OCI-M2 (cell line): ENCODE results near the gene SLC39A6.
"Not testable (repeated sequence)": the region's sequence is repeated elsewhere in the genome, so short reads cannot be mapped to it uniquely, and the experiment has no call there.

Experiments
- DNase-seq: peaks from one replicate; lab custom pipeline; 2025; ENCODE audit not compliant: unreplicated experiment; lab: John Stamatoyannopoulos, UW

The SLC39A6 gene

DNA sequence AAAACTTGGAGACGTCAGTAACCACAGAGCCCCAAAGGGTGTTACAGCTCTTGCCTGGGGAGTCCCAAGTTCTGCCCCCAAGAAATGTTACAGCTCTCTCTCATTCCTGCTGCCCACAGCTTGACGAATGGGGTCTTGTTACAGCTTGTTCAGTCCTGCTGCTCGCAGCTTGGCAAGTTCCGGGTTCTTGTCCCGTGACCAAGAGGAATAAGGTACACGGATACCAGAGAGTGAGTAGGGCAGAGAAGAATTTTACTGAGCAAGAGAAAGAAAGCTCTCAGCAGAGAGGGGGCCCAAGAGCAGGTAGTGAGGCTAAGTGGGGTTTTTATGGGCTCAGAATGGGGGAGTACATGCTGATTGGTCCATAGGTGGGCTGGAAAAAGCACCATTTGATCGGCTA is 27.2 kb downstream of the SLC39A6 start:
- no peak for DNase-seq

DNA sequence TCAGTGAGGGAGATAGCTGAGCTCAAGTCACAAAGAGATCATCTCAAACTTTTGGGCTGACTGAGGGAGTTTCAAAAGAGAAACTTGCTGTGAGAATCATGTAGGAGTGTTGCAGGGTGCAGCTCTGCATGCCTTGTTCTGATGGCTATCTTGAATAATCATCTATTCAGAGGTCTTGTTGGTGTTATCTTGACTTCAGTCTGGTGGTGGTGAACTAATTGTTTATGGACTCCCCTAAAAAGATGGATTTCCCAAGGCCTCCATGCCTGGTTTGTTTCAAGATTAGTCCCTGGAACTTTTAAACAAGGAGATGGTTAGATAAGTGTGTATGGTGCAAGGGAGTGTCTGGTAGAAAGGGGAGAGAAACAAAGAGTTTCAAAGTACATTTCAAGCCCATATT is 29.8 kb downstream of the SLC39A6 start:
- no peak for DNase-seq

DNA sequence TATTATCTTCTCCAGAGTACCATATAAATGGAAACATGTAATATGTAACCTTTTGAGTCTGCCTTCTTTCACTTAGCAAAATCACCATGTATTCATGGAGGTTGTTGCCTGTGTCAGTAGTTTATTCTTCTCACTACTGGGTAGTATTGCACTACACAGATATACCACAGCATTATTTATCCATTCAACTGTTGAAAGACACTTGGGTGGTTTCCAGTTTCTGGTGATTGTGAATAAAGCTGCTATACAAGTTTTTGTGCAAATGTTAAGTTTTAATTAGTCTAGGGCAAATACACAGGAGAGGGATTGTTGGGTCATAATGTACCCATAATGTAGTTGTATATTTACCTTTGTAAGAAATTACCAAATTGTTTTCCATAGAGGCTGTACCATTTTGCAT is 32.2 kb downstream of the SLC39A6 start:
- no peak for DNase-seq

DNA sequence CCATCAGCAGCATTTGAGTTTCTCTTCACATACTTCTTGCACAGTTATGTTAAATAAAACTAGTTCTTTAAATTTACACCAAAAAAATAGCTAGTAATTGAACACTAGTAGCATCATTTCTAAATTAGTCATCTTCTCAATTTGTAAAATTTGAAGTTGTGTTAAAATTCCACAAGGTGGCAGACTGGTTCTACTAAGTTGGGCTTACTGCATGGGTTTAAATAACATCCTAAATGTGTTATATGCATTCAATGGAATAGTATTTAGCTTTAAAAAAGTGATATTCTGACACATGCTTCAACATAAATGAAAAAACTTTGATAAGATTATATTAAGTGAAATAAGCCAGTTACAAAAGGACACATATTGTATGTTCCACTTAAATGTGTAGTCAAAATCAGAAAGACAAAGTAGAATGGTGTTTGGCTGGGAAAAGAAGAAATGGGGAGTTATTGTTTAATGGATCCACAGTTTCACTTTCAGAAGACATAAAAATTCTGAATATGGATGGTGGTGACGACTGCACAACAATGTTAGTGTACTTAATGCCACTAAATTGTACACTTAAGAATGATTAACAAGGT is 33.1 kb downstream of the SLC39A6 start:
- no peak for DNase-seq

DNA sequence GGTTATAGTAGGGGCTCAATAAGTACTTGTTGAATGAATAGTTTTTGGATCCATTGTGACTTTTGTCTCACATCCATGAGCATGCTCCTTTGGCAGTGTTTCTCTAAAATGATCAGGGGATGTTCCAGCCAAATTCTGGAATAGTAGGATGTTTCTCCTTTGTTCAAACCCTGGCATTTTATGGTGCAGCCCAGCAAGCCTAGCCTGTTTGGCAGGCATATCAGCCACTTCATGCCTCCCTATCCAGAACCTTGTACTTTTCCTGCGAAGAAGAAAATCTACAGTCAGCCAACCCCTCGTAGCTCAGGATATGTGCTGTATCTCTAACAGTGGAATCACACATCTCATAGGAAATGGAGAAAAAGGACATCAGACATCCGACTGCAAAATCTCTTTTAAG is 34.7 kb downstream of the SLC39A6 start:
- no peak for DNase-seq

DNA sequence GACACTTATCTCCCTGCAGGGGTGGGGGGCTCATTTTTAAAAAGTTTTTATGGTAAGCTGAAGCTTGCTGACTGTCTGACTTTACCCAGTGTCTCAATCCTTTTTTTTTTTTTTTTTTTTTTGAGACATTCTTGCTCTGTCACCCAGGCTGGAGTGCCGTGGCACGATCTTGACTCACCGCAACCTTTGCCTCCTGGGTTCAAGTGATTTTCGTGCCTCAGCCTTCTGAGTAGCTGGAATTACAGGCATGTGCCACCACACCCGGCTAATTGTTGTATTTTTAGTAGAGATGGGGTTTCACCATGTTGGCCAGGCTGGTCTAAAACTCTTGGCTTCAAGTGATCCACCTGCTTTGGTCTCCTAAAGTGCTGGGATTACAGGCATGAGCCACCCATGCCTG is 37.0 kb downstream of the SLC39A6 start:
- DNase-seq = not testable (repeated sequence)

DNA sequence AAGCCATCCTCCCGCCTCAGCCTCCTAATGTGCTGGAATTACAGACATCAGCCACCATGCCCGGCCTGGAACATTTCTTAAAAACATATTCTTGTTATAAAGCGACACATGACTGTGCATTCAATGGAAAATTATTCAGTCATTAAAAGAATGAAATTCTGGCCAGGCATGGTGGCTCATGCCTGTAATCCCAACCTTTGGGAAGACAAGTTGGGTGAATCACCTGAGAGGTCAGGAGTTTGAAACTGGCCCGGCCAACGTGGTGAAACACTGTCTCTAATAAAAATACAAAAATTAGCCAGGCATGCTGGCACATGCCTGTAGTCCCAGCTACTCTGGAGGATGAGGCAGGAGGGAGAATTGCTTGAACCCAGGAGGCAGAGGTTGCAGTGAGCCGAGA is 40.1 kb downstream of the SLC39A6 start:
- no peak for DNase-seq

DNA sequence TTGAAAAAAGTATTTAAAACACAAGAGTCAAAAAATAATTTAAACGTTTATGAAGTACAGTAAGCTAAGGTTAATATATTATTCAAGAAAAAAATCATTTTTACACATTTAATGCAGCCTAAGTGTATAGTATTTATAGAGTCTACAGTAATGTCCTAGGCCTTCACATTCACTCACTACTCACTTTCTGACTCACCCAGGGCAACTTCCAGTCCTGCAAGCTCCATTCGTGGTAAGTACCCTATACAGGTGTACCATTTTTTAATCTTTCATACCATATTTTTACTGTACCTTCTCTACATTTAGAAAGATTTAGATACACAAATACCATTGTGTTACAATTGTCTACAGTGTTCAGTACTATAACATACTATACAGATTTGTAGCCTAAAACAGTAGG is 40.9 kb downstream of the SLC39A6 start:
- DNase-seq = no peak

DNA sequence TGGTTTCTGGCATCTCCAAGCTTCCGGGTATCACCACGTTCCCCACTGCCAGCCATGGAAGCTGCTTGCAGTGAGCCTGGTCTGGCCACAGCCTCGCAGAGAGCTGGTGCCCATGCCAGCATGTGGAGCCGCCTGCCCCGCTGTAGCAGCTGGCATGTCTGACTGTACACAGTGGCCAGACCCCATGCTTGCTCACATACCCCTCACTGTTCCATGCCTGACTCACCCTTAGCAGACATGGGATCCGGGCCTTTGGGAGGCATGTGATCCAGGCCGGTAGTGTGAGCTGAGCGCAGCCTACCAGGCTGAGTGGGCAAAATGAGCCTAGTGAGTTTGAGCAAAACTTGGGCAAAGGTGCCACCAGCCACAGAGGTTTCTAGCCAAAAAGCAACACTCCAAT is 43.0 kb downstream of the SLC39A6 start:
- DNase-seq = no peak

DNA sequence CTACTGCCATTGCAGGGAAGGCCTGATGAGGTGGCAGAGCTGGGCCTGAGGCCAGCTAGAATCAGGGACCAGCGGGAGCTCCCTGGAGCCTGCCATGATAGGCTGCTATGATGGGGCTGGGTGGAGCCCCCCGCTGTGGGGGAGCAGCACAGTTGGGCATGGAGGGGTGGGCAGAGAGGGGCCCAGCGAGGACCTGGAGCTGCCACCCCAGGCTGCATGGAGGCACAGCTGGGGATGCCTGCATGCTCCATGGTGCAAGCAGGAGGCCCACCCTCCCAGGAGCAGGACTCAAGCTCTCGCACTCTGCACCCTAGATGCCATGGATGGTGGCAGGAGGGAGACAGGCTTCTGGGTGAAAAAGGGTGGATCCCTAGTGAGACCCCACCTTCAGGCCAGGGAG is 43.9 kb downstream of the SLC39A6 start:
- no peak for DNase-seq

DNA sequence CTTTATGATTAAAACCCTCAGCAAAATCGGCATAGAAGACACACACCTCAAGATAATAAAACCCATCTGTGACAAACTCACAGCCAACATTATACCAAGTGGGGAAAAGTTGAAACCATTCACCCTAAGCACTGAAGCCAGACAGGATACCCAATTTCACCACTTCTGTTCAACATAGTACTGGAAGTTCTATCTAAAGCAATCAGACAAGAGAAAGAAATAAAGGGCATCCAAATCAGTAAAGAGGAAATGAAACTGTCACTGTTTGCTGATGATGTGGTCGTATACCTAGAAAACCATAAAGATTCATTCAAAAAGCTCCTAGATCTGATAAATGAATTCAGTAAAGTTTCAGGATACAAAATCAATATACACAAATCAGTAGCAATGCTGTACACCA is 45.4 kb downstream of the SLC39A6 start:
- no peak for DNase-seq

DNA sequence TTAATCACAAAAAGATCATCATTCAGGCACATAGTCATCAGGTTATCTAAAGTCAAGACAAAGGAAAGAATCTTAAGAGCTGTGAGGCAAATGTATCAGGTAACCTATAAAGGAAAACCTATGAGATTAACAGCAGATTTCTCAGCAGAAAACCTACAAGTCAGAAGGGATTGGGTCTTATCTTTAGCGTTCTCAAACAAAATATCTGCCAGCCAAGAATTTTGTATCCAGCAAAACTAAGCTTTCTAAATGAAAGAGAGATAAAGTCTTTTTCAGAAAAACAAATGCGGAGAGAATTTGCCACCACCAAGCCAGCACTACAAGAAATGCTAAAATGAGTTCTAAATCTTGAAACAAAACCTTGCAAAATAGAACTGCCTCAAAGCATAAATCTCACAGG is 48.0 kb downstream of the SLC39A6 start:
- DNase-seq = not testable (repeated sequence)

DNA sequence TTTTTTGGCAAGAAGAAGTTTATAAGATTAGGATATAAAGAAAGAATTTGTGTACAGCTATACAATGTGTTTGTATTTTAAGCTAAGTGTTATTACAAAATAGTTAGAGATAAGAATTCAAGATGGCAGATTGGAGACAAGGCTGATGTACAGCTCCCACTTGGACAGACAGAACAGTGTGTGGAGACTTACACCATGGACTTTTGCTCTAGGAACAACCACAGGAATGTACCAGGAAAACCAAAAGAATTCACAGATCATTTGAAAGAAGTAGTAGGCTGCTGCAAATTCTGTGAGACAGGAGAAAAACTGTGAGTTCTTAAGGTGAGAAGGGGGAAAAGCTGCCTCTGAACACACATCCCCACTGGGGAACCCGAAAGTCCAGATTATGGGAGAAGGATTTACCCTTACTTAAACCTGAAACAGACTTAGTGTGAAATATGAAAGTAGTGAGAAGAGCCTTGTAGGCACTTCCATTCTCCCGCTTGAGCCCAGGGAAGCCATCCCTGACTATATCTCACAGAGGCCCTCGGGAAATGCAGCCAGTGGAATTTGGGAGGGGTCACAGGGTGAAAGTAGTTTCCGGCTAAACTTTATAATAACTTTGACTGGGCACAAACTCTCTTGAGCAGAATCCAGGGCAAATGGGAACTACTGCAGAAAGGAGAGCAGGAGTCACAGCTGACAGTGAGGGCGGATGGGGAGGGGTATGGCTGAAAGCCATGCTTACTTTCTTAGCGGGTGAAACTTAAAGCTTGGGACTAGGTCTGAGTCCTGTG is 50.2 kb downstream of the SLC39A6 start:
- DNase-seq = no peak

DNA sequence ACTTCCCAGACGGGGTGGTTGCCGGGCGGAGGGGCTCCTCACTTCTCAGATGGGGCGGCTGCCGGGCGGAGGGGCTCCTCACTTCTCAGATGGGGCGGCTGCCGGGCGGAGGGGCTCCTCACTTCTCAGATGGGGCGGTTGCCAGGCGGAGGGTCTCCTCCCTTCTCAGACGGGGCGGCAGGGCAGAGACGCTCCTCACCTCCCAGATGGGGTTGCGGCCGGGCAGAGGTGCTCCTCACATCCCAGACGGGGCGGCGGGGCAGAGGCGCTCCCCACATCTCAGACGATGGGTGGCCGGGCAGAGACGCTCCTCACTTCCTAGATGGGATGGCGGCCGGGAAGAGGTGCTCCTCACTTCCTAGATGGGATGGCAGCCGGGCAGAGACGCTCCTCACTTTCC is 51.4 kb downstream of the SLC39A6 start:
- not testable (repeated sequence) for DNase-seq

DNA sequence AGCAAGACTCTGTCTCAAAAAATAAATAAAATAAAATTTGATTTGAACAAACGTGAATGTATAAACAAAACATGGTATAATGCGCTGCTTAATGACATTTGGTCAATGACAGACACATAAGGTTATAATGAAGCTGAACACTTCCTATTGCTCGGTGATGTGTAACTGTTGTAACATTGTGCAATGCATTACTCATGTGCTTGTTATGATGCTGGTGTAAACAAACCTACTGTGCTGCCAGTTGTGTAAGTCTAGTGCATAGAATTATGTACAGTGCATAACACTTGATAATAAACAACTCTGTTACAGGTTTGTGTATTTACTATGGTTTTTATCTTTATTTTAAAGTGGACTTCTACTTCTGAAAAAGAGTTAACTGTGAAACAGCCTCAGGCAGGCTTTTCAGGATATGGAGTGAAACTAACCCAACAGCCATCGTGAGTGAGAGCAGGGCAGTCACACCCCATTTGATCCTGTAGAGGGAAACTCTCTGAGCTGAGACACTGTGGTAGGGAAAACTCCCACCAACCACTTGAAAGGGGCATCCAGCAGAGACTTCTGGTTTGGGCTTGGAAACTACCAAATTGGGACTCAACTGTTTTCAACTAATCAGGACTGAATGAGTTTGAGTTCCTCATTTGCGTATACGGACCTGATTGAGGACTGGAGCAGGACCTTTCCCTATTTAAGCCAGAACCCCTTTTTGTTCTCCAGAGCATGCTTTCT is 53.1 kb downstream of the SLC39A6 start:
- no peak for DNase-seq

DNA sequence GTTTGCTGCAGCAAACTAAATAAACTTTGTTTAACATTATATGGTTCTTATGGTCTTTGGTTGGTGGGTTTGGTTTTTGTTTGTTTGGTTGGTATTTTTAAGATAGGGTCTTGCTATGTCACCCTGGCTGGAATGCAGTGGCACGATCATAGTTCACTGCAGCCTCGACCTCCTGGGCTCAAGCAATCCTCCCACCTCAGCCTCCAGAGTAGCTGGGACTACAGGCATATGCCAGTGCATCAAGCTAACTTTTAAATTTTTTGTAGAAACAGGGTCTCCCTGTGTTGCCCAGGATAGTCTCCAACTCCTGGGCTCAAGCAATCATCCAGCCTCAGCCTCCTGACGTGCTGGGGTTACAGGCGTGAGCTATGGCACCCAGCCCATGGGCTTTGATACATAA is 54.7 kb downstream of the SLC39A6 start:
- no peak for DNase-seq

DNA sequence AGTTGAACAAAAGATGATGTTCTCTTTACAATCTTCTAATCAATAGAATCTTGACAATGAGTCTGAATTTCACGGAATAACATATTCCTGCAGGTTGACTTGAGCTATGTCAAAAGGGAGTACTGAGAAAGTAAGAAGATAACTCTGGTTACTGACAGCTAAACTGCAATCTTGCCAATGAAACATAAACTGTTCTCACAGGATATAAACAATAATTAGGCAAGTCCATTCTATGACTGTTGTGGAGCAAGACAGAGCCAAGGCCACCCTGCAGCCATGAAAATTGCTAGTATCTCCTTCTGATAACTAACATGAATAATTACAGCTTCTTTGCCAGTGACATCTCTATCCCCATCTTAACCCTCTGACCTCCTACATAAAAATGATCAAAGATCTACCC is 55.5 kb downstream of the SLC39A6 start:
- no peak for DNase-seq

DNA sequence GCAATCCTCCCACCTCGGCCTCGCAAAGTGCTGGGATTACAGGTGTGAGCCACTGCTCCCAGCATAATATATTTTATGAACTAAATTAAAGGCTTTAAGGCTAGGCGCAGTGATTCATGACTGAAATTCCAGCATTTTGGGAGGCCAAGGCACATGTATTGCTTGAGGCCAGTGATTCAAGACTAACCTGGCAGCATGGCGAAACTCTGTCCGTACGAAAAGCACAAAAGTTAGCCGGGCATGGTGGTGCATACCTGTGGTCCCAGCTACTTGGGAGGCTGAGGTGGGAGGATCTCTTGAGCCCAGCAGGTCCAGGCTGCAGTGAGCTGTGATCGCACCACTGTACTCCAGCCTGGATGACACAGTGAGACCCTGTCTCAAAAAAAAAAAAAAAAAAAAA is 56.7 kb downstream of the SLC39A6 start:
- DNase-seq = not testable (repeated sequence)

DNA sequence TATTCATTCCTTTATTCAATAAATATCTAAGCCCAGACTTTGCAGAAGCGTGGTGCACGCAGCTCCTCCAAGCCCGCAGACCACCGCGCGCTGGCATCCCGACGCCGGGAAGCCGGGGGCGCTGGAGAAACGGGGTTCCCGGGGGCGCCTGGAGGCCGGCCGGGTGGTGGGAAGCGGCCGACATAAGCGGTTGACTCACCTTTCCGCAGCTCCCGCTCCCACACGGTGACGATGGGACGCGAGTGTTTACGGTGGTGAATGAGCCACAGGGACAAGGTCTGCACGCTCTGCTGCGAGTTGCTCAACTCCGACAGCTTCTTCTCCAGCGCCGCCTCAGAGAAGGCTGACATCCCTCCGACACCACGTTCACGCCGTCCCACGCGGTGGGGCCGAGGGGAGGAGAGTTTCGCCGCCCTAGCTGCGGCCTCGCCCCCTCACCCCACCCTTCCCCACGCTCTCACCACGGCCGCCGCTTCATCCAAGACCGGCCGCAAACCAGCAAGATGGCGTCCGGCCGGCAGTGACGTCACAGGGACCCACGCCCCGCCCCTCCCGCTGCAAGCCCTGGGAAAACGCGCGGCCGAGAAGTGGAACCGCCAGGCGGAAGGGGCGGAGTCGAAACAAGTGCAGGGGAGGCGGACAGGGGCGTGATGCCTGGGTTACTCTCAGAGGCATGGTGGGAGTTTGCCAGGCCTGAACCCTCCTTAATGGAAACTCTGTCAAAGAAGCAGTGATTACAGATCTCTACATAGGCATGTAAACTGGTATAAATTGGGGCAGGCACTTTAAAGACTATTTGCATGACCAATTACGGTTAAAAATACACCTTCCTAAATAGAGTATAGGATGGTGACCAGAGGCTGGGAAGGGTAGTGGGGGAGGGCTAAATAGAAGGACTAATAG is 61.8 kb downstream of the SLC39A6 start, which contains the start of gene RPRD1A:
TSS of gene RPRD1A (minus strand) at position 505 of the 903 bp plus-strand sequence. CDS start at position 350, 155 bp downstream.
- DNase-seq = peak; percentile 40

DNA sequence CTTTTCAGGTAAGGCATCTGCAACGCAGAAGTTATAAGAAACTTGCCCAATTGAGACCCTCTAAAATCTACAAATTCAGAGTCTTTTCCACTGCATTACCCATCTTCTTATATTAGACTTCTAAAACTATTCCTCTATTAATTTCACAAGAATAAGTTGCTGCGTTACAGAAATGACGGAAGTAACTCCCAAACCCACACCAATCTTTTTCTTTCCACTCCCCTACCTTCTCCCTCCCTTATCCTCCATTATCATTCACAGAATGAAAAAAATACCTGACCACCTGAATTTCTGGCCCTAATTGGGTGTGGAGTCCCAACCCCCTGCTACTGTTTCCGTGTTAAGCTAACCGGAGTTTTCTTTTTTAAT is 62.5 kb downstream of the SLC39A6 start:
- no peak for DNase-seq

DNA sequence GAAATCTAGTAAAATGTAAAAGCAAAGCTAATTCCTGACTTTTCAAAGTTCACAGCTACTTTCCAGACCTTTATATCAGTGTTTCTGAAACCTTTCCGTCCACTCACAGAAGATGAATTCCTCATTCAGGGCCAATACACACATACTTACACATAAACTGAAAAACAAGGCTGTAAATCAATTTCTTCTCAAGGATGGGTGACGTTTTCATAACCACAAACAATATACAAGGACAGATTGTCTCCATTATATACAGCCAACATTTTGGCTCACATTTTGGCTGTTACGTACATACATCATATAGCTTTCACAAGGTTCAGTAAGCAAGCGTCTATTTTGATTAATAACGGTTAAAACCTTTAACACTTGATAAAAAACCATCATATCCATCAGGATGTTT is 63.1 kb downstream of the SLC39A6 start:
- DNase-seq = no peak
